H54 (cell line): ENCODE results near the gene MYCBPAP.

ENCODE experiments used
- DNase-seq: peaks from one replicate; pipeline ENCODE4 v3.0.0; 2011; ENCODE audit warnings: low spot score, mixed read lengths; ENCODE audit not compliant: insufficient read length
- FAIRE-seq: peaks from 3 replicates; lab custom pipeline; 2011; peaks lifted over from hg19 to GRCh38; lab: Jason Lieb, UNC
- POLR2A ChIP-seq: IDR thresholded peaks from 2 replicates; pipeline ENCODE4 v1.6.1; 2011; ENCODE audit warnings: low read depth, mild to moderate bottlenecking, low read length

MYCBPAP gene, protein sequence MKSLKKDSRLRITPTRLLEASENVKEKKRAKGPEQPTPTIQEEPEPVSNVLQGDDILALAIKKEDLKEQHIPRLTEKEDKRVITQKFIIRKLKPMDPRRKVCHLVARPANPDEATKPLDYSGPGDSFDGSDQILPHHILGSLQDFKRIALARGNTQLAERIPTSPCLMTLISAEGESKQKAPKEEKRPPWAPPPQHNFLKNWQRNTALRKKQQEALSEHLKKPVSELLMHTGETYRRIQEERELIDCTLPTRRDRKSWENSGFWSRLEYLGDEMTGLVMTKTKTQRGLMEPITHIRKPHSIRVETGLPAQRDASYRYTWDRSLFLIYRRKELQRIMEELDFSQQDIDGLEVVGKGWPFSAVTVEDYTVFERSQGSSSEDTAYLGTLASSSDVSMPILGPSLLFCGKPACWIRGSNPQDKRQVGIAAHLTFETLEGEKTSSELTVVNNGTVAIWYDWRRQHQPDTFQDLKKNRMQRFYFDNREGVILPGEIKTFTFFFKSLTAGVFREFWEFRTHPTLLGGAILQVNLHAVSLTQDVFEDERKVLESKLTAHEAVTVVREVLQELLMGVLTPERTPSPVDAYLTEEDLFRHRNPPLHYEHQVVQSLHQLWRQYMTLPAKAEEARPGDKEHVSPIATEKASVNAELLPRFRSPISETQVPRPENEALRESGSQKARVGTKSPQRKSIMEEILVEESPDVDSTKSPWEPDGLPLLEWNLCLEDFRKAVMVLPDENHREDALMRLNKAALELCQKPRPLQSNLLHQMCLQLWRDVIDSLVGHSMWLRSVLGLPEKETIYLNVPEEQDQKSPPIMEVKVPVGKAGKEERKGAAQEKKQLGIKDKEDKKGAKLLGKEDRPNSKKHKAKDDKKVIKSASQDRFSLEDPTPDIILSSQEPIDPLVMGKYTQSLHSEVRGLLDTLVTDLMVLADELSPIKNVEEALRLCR

DNA sequence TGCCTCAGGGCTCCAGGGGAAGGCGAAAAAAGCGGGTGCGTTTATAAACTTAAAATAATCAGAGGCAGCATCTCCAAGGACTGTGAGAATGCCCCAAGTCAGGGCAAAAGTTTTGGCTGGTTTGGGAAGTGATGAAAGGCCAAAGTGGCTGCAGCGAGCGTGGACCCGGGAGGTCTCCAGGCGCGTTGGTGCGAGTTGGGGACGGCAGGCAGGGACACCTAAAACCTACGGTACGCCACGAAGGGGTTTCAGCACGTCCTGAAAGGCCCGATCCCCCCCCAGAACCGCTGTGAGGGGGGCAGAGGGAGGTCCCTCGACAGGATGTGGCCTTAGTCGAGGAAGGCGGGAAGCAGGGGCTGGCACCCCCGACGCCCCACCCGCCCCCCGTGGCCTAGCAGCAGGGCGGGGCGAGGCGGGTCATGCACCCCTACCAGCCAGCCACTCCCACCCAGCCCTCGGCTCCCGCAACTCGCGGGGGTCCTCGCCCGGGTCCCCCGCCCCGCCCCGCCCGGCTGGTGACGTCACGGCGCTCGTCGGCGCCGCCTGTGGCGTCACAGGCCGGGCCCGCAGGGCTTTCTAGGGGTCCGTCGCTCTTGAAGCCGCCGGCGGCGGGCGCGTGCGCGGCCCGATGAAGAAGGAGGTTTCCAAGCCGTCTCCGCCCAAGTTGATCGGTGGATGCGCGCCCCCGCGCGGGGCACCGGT lies at the start of gene MYCBPAP:
MYCBPAP (plus strand) TSS at position 569 of the 702 bp plus-strand sequence. CDS start 236 bp downstream, outside the sequence.
- FAIRE-seq = no peak
- TF ChIP-seq POLR2A = peak; percentile 48; the same call in 1 of the 2 replicates
- DNase-seq = no peak

- no peak for DNase-seq
- FAIRE-seq = no peak
- no peak for TF ChIP-seq POLR2A
These were observed 49.2 kb upstream of the MYCBPAP start for GRCh38 chr17:50458701-50459676.

DNA sequence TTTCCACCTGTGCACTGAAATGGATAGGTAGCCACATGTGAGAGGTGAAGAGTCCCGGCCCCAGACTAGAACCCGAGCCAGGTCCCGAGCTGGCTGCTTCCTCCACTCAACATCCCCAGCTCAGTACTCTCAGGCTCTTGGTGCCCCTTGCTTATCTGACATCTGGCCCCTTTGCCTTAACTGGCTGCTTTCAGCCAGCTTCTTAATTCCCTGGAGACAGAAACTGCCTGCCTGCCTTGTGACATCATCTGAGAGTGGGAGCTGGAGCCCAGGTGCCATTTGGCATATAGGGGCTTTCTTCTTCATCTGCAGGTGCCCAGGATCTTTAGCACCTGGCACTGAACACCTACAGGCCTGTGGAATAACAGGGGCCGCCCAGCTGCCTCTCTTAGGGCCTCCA lies 48.5 kb upstream of the MYCBPAP start:
- no peak for FAIRE-seq
- no peak for DNase-seq
- no peak for TF ChIP-seq POLR2A

DNA sequence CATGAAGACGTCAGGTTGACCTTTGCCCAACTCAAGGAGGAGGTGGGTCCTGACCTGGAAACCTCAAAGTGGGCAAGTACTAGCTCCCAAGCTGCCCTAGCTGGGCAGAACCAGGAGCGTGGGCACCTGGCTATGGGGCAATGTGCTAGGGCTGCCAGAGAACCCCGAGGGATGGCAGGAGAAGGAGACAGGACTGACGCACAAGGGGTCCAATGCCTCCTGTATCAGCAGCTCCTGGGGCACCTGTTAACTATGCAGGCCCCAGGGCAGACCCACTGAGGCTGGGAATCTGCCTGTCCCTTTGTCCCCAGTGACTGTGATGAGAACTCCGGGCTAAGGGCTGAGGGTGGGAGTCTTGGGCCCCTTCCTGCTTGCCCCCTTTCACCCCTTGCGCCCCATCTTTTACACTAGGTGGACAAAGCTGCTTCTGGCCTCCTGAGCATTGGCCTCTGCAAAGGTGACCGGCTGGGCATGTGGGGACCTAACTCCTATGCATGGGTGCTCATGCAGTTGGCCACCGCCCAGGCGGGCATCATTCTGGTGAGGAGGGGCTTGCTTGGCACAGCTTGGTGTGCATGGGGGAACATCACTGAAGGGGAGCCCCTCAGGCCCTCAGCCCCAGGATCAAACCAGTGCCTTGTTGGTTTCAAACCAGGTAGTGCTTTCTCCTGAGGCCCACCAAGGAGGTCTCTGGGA lies 47.3 kb upstream of the MYCBPAP start:
- FAIRE-seq (no peak), DNase-seq (no peak)
- no peak for TF ChIP-seq POLR2A

GRCh38 chr17:50461550-50462132 lies 46.6 kb upstream of the MYCBPAP start:
- TF ChIP-seq POLR2A = no peak
- DNase-seq (no peak), FAIRE-seq (no peak)

GRCh38 chr17:50462446-50462845 lies 45.8 kb upstream of the MYCBPAP start:
- no peak for FAIRE-seq
- DNase-seq = no peak
- no peak for TF ChIP-seq POLR2A

GRCh38 chr17:50464121-50464520 lies 44.1 kb upstream of the MYCBPAP start:
- DNase-seq (no peak), FAIRE-seq (no peak)
- no peak for TF ChIP-seq POLR2A

GRCh38 chr17:50464736-50465135 lies 43.5 kb upstream of the MYCBPAP start:
- DNase-seq (no peak), FAIRE-seq (no peak)
- no peak for TF ChIP-seq POLR2A

- no peak for TF ChIP-seq POLR2A
- FAIRE-seq = no peak
- DNase-seq = no peak
These were observed 43.1 kb upstream of the MYCBPAP start for GRCh38 chr17:50465171-50465570.

DNA sequence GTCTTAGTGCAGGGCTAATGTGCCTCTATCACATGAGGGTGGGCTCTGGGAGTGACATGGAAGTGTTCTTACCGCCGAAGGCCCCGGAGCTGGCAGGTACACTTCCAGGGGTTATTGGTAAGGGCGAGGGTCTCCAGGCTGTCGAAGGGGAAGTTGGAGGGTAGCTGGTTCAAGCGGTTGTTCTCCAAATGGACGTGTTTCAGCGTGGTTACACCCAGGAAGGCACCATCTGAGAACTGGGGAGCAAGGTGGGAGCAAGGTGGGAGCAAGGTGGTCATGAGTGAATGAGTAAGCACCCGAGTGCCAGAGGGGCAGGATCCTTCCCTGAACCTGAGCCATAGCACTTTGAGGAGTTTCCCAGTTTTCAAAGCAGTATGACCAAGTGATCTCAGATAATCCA lies 42.6 kb upstream of the MYCBPAP start:
- no peak for TF ChIP-seq POLR2A
- DNase-seq = no peak
- FAIRE-seq = no peak

- FAIRE-seq (no peak), DNase-seq (no peak)
- no peak for TF ChIP-seq POLR2A
These were observed 41.7 kb upstream of the MYCBPAP start for GRCh38 chr17:50466371-50467113.
